HG02884 (cell line): Measurements from ENCODE around the gene GPR75.
A peak's percentile ranks its signal among the peaks of the same experiment; 100 is the strongest.
"Not testable (repeated sequence)": the region's sequence is repeated elsewhere in the genome, so short reads cannot be mapped to it uniquely, and the experiment has no call there.

Experiments
- ATAC-seq: cut with Tn5 transposase; IDR thresholded peaks from one replicate; pipeline ENCODE4 v1.9.1; 2021; ENCODE audit warnings: mild to moderate bottlenecking, moderate library complexity; ENCODE audit not compliant: unreplicated experiment

The GPR75 gene

GRCh38 chr2:53854678-53855077 is 5.1 kb downstream of the GPR75 start:
- peak; percentile 58 for ATAC-seq

DNA sequence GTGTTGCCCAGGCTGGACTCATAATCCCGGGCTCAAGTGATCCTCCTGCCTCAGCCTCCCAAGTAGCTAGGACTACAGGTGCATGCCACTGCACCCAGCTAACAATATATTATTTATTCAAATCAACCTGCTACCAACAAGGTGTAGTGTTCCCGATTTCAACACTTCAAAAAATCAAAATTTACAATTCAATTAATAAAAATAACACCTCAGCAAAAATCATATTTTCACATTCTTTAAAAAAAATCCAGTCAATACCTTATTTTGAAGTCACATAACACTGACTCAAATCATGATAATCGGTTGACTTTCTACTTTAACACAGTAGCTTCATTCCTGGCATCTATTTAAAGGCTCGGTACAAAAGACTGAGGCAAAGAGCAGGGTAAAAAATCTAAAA is 7.2 kb downstream of the GPR75 start:
- no peak for ATAC-seq

DNA sequence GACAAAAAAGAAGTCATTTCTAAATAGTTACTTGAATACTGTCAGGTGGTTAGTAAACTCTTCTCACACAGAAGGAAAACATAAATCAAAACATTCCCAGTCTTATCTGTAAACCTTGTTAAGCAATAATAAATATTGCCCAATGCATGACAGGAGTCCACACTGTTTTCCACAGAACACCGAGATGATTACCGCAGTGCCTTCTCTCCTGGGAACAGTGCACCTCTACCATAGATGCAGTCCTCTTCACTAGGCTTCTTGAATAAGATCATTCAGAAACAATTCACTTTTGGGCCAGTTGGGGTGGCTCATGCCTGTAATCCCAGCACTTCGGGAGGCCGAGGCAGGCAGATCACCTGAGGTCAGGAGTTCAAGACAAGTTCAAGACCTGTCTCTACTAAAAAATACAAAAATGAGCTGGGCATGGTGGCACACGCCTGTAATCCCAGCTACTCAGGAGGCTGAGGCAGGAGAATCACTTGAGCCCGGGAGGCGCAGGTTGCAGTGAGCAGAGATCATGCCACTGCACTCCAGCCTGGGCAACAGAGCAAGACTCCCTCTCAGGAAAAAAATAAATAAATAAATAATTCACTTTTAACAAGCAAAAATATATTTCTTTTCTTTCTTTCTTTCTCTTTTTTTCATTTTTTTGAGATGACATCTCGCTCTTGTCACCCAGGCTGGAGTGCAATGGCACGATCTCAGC is 8.6 kb downstream of the GPR75 start:
- ATAC-seq = not testable (repeated sequence)

DNA sequence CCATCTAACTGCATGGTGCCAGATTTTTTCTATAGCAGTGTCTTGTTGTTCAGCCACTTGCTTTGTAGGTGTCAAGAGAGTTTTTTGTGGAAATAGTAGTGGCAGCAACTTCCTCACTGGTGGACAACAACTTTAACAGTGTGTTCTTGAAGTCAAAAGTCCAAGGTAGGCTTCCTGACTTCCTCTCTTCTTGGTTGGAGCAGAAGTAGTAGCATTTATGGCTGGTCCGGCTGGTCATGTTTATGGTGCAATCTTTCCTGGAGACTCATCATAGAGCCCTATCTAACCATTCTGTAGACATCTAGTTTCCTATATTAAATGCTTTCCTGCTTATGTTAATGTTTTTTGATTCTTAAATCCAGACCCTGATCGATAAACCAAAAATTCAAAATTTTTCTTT is 11.7 kb downstream of the GPR75 start:
- ATAC-seq = no peak

DNA sequence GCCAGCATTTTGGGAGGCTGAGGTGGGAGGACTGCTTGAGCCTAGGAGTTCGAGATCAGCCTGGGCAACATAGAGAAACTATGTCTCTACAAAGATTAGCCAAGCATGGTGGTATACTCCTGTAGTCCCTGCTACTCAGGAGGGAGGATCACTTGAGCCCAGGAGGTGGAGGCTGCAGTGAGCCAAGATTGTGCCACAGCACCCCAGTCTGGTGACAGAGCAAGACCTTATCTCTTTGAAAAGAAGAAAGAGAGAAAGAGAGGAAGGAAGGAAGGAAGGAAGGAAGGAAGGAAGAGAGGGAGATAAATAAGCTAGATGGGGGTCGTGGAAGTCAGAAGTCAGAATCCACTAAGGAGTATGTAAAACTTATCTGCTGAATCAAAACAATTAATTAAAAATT is 16.2 kb downstream of the GPR75 start:
- no peak for ATAC-seq

- no peak for ATAC-seq
These were observed 16.9 kb downstream of the GPR75 start for GRCh38 chr2:53842891-53843290.

DNA sequence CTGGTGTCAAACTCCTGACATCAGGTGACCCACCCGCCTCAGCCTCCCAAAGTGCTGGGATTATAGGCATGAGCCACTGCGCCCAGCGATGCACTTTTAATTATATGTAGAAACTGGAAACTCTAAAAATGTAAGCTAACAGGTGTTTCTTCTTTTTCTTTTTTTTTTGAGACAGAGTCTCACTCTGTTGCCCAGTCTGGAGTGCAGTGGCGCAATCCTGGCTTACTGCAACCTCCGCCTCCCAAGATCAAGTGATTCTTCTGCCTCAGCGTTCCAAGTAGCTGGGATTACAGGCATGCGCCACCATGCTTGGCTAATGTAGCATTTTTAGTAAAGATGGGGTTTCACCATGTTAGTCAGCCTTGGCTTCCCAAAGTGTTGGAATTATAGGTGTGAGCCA is 18.1 kb downstream of the GPR75 start:
- ATAC-seq = not testable (repeated sequence)

DNA sequence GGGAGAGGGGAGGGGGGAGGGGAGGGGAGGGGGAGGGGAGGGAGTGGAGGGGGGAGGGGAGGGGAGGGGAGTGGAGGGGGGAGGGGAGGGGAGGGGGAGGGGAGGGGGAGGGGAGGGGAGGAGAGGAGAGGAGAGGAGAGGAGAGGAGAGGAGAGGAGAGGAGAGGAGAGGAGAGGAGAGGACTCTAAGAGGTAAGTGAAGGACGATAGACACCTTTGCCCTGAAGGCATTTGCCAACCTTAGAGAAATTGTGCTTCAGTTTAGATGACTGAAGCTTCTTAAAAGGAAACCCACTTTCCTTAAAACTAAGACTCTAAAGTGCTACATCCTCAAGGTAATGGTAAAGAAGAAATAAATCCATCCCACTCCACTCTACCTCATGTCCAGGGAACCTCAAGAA is 19.2 kb downstream of the GPR75 start:
- no peak for ATAC-seq

DNA sequence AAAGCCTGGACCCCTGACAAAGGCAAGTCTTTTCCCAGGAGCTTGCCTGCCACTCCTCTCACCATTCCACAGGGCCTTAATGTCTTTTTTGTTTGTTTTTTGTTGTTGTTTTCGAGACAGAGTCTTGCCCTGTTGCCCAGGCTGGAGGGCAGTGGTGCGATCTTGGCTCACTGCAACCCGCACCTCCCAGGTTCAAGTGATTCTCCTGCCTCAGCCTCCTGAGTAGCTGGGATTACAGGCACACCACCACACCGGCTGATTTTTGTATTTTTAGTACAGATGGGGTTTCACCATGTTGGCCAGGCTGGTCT is 29.8 kb downstream of the GPR75 start:
- ATAC-seq = not testable (repeated sequence)

DNA sequence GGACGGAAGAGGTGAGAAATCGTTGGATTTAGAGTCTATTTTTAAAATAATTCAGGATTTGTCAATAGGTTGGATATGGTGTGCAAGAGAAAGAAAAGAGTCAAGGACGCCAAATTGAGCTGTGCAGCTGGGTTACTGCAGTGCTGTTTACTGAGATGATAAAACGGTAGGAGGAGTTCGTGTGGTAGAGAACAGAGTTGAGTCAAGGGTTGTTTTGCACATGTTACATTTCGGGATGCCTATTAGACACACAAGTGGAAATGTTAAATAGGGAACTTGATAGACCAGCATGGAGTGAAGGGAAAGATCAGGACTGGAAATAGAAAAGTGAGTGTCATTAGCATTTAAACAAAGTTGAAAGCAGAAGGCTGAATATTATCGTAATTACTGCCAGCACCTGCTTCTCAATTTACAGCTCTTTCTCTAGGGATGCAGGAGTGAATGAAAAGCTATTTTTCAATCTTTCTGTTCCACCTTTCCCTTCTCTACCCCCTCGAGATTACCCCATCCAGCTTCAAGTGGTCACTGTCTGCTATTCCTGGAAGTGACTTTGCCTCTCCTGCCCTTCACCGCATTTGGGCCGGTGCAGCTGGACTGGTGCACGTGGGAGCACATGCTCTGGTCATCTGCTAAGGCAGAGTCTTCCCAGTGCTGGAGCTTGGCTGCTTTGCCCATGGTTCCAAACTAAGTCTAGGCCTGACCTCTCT is 30.3 kb downstream of the GPR75 start:
- ATAC-seq = no peak

- no peak for ATAC-seq
These were observed 31.4 kb downstream of the GPR75 start for GRCh38 chr2:53828331-53828730.

- ATAC-seq = no peak
These were observed 32.2 kb downstream of the GPR75 start for GRCh38 chr2:53827398-53828175.

DNA sequence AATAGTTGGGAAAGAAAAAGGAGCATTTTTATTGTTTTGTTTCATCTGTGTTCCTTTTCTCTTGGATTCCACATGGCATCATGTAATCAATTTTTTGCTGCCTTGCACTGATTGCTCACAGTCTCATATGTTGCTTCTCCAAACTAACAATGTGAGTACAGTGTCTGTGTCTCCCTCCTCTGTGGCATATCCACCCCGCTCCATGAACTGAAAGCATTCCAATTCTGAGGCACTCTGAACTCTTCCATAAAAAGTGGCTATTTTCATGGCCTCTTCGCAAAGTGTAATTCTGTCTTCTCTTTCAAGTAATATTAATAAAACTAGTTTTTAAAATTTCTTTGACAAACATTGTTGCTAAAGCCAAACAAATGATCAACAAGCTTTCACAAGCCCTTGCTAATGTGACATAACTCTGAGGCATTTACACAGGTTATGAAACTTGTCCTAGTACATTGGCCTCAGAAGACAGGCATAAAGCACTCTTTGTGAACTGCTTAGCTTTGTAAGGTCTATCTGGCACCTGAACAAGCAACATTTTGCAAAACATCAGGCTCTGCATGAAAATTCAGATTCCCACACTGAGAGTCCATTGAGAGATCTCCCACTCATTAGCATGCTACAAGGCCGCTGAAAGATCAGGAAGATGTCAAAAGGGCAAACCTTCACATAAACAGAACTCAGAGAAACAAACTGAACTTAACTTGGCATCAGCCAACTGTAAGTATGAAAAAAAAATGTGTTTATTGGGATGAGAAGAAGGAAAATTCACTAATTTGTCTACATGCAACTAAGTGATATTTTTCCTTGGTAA is 33.0 kb downstream of the GPR75 start:
- no peak for ATAC-seq

DNA sequence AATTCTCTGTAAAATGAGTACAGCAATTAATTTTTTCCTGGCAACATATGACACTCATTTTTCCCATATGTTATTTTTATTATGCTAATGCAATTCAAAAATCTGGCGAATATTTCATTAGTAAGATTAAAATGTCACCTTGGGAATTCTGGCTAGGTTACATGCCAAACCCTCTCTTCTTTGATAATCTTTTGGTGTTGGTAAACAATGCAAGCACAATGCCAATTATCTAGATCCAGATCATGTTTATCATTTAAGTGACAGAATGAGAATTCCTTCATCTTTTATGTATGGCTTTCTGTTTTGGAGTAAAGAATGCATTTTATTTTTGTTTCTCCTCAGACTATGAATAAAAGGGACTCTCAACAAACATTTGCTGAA is 33.7 kb downstream of the GPR75 start:
- ATAC-seq = no peak

DNA sequence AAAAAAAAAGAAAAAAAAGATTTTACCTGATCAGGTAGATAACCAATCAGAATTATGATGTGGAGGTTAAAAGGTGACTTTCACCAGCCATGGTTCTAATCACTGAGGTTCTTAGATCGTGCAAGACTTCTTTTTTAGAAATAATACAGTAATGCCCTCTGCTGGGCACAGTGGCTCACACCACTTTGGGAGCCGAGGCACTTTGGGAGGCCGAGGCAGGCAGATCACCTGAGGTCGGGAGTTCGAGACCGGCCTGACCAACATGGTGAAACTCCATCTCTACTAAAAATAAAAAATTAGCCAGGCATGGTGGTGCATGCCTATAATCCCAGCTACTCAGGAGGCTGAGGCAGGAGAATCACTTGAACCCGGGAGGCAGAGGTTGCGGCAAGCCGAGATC is 36.1 kb downstream of the GPR75 start:
- not testable (repeated sequence) for ATAC-seq

- no peak for ATAC-seq
These were observed 38.0 kb downstream of the GPR75 start for GRCh38 chr2:53821810-53822209.

- ATAC-seq = no peak
These were observed 39.1 kb downstream of the GPR75 start for GRCh38 chr2:53820711-53821110.

DNA sequence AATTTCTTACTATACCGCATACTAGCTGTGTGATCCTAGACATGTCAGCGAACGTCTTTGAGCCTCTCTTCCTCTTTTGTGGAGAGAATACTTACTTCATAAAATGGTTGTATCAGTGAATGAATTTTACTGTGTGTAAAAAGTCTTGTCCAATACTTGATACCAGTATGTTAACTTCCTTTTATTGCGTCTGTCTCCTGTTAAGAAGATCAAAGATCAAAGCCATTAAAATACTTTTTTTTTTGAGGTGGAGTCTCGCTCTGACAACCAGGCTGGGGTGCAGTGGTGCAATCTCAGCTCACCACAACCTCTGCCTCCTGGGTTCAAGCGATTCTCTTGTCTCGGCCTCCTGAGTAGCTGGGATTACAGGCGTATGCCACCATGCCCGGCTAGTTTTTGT is 39.7 kb downstream of the GPR75 start:
- ATAC-seq = no peak

DNA sequence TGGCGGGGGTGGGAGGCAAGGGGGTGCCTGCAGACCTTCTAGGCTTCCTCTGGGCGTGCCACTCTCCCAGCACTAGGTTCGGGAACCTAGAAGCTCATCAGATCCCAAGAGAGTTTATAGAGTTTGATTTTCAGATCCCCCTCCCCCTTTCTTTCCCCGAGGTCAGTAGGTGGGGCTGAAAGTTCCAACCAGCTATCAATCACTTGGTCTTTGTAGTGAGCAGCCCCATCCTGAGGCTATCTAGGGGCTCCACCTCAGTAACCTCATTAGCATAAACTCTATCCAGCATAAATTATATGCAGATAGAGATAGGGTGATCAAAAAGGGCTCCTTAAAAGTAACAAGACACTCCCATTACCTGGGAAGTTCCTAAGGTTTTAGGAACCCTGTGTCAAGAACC is 40.1 kb downstream of the GPR75 start:
- ATAC-seq = no peak

GRCh38 chr2:53818854-53819435 is 40.8 kb downstream of the GPR75 start:
- ATAC-seq = no peak

DNA sequence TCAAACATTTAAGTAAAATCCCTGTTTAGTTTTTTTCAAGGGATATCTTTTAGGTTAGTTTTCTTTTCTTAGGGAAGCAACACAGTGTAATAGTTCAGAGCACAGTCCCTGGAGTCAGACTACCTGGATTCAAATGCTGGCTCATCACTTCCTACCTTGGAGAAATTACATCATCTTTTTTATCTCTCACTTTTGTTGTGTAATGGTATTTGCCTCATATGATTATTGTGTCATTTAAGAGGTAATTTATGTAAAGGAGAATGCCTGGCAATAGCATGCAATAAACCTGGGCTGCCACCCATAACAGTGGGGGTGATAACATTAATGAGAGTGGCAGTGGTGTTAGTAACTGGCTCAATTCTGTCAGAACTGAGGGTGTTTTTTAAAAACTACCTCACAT is 46.6 kb downstream of the GPR75 start:
- ATAC-seq = no peak
